Activated CD8-positive, alpha-beta T cell treated with anti-CD3 and anti-CD28 coated beads for 36 hours (primary cell): Measurements from ENCODE around the gene SAMD15. TPM values are rescaled to one million over a fixed set of nuclear protein-coding genes. Genes with fewer than 3 reads are reported as not detected.
"Not testable (repeated sequence)": the region's sequence is repeated elsewhere in the genome, so short reads cannot be mapped to it uniquely, and the experiment has no call there.

Experiments used
- ATAC-seq: fragments of 200-7000 bp; cut with Tn5 transposase; one replicate; pipeline ENCODE4 v1.10.0; 2021; ENCODE audit warnings: mild to moderate bottlenecking, moderate library complexity
- CTCF ChIA-PET: fragments of 350-600 bp; sonication (Branson Sonifier 250); formaldehyde crosslinking; loops from one replicate; lab custom pipeline; 2021; ENCODE audit warnings: antibody characterized with exemption; lab: Charles Lee
- POLR2A ChIA-PET: fragments of 350-600 bp; sonication (Branson Sonifier 250); formaldehyde crosslinking; loops from one replicate; lab custom pipeline; 2021; ENCODE audit warnings: antibody characterized with exemption; lab: Charles Lee
- DNase-seq: peaks from one replicate; pipeline ENCODE4 v3.0.0-alpha.2; 2020
- H3K27ac Mint-ChIP-seq: one replicate; pipeline ENCODE4 v1.8.0; 2021; ENCODE audit warnings: mild to moderate bottlenecking, mixed read lengths
- H3K27me3 Mint-ChIP-seq: one replicate; pipeline ENCODE4 v1.8.0; 2021; ENCODE audit warnings: mixed read lengths
- H3K36me3 Mint-ChIP-seq: one replicate; pipeline ENCODE4 v1.8.0; 2021; ENCODE audit warnings: low read depth, mixed read lengths
- H3K4me1 Mint-ChIP-seq: one replicate; pipeline ENCODE4 v1.8.0; 2021; ENCODE audit warnings: low read depth, mixed read lengths
- H3K4me3 Mint-ChIP-seq: one replicate; pipeline ENCODE4 v1.8.0; 2021; ENCODE audit warnings: mild to moderate bottlenecking, moderate library complexity, mixed read lengths
- H3K9me3 Mint-ChIP-seq: one replicate; pipeline ENCODE4 v1.8.0; 2021; ENCODE audit warnings: mixed read lengths
- intact Hi-C: fragments of 100-400 bp; cut with micrococcal nuclease; formaldehyde crosslinking; loops from one replicate; pipeline ENCODE4 v1.10.0; 2022
- total RNA-seq, 2 experiments: library from RNA; stranded (reverse); gene quantifications; one replicate each; pipeline ENCODE4 v1.2.3, GENCODE V29; 2021
- TF ChIP-seq, protein P1 (sequence below): fragments of 200-600 bp; IDR thresholded peaks from one replicate; pipeline ENCODE4 v1.8.0; 2022; ENCODE audit warnings: antibody characterized with exemption, mild to moderate bottlenecking

SAMD15 gene
- total RNA-seq = under 1 TPM; 0.11 to 0.56 TPM

DNA sequence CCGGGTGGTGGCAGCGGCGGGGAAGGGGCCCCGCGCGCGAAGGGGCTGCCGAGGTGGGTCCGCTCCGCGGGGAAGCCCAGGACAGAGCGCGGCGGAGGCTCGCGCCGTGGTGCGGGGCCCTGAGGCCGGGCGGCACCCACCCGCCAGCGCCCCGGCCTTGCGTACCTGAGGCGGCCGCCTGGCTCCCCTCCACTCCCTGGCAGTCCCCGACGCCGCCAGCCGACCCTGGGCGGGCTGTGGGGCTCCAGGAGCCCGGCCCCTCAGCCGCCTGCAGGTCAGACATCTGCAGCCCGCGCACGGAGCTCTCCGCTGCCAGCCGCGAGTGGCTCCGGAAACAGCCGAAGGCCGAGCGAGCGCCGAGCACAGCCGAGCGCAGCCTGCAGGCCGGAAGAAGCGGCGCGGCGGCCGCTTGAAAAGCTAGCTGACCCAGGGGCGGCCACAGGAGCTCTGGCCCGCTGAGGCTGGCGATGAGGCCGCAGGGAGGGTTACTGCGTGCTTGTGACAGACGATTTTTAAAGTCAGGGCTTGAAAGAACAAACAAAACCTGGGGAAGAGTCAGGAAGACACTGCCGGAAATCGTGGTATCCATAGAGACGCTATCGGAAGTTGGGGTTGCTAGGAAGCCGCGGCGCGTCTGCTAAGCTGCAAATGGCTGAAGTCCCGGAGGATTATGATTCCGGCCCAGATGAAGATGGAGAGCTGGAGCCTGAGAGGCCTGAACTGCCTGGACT, at the start of gene SAMD15, which contains the start of gene TMED8:
SAMD15 (plus strand) TSS at position 609 of the 731 bp plus-strand sequence; CDS start at position 649, 40 bp downstream.
TMED8 (minus strand) TSS at position 324 of the 731 bp plus-strand sequence; CDS start at position 283, 41 bp downstream.
- Mint-ChIP-seq H3K4me3 (peak within 1 kb of the TSS; percentile 91), H3K4me1 (peaks cover 38% of the 10 kb centered on the region), H3K27me3 (no peaks in the 10 kb centered on the region), H3K27ac (peak within 1 kb of the TSS; percentile 91), H3K36me3 (peaks cover 25% of the 10 kb centered on the region), H3K9me3 (peaks cover 1% of the 10 kb centered on the region)
- DNase-seq = peak; percentile 88
- CTCF ChIA-PET = interaction anchor here (1.0 to 1.7 kb wide), 4 partner anchors 52 to 82 kb away, joined by 3 to 9 read pairs (median 4); no protein-coding TSS in a partner anchor
- POLR2A ChIA-PET = interaction anchor here (0.7 to 2.5 kb wide), 3 partner anchors 24 to 82 kb away, joined by 3 to 10 read pairs (median 8); partner anchors contain the start of genes AHSA1, GSTZ1 and POMT2
- TF ChIP-seq, protein P1, sequence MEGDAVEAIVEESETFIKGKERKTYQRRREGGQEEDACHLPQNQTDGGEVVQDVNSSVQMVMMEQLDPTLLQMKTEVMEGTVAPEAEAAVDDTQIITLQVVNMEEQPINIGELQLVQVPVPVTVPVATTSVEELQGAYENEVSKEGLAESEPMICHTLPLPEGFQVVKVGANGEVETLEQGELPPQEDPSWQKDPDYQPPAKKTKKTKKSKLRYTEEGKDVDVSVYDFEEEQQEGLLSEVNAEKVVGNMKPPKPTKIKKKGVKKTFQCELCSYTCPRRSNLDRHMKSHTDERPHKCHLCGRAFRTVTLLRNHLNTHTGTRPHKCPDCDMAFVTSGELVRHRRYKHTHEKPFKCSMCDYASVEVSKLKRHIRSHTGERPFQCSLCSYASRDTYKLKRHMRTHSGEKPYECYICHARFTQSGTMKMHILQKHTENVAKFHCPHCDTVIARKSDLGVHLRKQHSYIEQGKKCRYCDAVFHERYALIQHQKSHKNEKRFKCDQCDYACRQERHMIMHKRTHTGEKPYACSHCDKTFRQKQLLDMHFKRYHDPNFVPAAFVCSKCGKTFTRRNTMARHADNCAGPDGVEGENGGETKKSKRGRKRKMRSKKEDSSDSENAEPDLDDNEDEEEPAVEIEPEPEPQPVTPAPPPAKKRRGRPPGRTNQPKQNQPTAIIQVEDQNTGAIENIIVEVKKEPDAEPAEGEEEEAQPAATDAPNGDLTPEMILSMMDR = no peak
- ATAC-seq = peak; percentile 96
- intact Hi-C loops = loop anchor here (1.0 to 2.0 kb wide), 2 partner anchors 57 to 80 kb away; partner anchors contain the start of genes POMT2 and VIPAS39

DNA sequence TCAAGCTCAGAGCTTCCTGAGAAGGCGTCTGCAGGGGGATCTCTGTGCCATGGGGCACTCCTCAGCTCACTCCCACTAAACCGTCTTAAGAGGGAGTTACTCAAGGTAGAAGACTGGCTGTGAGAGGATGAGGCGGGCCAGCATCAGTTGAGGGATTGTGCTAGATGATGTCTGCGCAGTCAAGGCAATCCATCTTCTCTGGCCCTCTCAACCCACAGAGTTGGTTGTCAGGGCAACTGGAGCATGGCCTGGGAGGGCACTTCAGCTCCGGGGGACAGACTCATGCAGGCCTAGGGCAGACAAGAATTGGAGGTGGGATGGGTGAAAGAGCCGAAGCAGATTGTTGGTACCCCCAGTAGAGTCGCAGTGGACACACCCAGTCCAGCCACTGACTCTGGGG, 47.3 kb upstream of the SAMD15 start:
- H3K9me3 Mint-ChIP-seq = no peaks in the 10 kb centered on the region
- H3K4me1 Mint-ChIP-seq = no peaks in the 10 kb centered on the region
- ATAC-seq (no peak), DNase-seq (no peak)
- TF ChIP-seq, protein P1 = no peak
- H3K36me3 Mint-ChIP-seq = no peaks in the 10 kb centered on the region
- intact Hi-C loops = no loop called here
- CTCF ChIA-PET = interaction anchor here (1.7 kb wide), 1 partner anchor 14 kb away, joined by 11 read pairs; no protein-coding TSS in a partner anchor
- H3K27ac Mint-ChIP-seq = no peak overlapping the region
- POLR2A ChIA-PET = no interaction called here
- H3K27me3 Mint-ChIP-seq = no peaks in the 10 kb centered on the region
- H3K4me3 Mint-ChIP-seq = no peak overlapping the region

DNA sequence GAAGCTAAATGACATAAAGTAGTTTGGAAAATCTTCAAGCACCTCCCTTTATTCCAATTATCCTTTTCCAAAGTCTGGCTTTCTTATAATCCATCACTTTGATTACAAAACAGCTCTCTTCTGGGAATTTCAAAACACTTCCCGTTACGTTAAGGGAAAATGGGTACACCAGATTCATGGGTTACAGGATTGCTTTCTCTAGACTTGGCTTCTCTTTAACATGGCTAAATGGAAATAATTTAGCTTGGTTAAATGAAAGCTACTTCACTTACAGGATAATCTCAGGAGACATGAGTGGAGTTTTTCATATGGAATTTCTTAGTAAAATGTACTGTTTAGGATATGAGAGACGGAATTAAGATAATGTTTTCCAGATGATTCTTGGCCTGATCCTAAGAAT, 41.6 kb upstream of the SAMD15 start:
- no peaks in the 10 kb centered on the region for H3K4me1 Mint-ChIP-seq
- POLR2A ChIA-PET = no interaction called here
- intact Hi-C loops = no loop called here
- H3K36me3 Mint-ChIP-seq = no peaks in the 10 kb centered on the region
- no peaks in the 10 kb centered on the region for H3K9me3 Mint-ChIP-seq
- no peak overlapping the region for H3K27ac Mint-ChIP-seq
- ATAC-seq (no peak), DNase-seq (no peak)
- no peak overlapping the region for H3K4me3 Mint-ChIP-seq
- TF ChIP-seq, protein P1 = no peak
- CTCF ChIA-PET = interaction anchor here (1.2 to 1.7 kb wide), 2 partner anchors 20 to 140 kb away, joined by 3 to 7 read pairs; no protein-coding TSS in a partner anchor
- H3K27me3 Mint-ChIP-seq = no peaks in the 10 kb centered on the region

DNA sequence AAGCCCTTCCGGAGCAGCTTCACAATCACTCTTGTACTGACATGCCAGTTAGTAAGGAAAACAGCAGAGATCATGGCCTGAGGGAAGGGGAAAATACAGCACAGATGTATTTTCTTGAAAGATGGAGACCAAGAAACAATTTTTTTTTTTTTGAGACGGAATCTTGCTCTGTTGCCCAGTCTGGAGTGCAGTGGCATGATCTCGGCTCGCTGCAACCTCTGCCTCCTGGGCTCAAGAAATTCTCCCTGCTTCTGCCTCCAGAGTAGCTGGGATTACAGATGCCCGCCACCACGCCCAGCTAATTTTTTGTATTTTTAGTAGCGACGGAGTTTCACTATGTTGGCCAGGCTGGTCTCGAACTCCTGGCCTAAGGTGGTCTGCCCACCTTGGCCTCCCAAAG, 39.9 kb upstream of the SAMD15 start:
- ATAC-seq, H3K4me3 Mint-ChIP-seq, H3K4me1 Mint-ChIP-seq, H3K27ac Mint-ChIP-seq, H3K36me3 Mint-ChIP-seq, CTCF ChIA-PET, intact Hi-C loops, H3K27me3 Mint-ChIP-seq, H3K9me3 Mint-ChIP-seq, DNase-seq: not testable (repeated sequence)
- POLR2A ChIA-PET = interaction anchor here (0.7 kb wide), 1 partner anchor 76 kb away, joined by 5 read pairs; no protein-coding TSS in a partner anchor

DNA sequence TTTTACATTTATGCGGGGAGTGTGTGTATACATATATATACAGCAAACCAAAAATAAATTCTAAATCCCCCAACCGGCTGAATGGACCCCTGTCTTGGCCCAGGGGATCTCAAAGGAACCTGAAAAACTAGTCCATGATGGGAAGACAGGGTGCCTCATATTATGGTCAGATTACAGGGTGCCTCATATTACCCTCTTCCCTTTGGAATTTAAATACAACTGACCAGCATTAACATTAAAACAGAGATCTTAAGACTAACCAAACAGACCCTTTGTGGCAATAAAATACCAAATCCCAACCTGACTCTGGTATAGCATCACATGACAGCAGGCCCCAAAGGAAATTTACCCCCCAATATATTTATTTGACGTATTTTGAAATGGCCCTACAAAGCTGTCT, 39.3 kb upstream of the SAMD15 start:
- ChIA-PET POLR2A (no interaction called here), CTCF (no interaction called here)
- Mint-ChIP-seq H3K27ac (no peak overlapping the region), H3K27me3 (no peaks in the 10 kb centered on the region), H3K4me3 (no peak overlapping the region), H3K9me3 (no peaks in the 10 kb centered on the region), H3K36me3 (peaks cover 4% of the 10 kb centered on the region), H3K4me1 (no peaks in the 10 kb centered on the region)
- intact Hi-C loops = no loop called here
- no peak for DNase-seq
- TF ChIP-seq, protein P1 = no peak
- no peak for ATAC-seq
